Measurements from ENCODE around the gene BCL2.

DNA sequence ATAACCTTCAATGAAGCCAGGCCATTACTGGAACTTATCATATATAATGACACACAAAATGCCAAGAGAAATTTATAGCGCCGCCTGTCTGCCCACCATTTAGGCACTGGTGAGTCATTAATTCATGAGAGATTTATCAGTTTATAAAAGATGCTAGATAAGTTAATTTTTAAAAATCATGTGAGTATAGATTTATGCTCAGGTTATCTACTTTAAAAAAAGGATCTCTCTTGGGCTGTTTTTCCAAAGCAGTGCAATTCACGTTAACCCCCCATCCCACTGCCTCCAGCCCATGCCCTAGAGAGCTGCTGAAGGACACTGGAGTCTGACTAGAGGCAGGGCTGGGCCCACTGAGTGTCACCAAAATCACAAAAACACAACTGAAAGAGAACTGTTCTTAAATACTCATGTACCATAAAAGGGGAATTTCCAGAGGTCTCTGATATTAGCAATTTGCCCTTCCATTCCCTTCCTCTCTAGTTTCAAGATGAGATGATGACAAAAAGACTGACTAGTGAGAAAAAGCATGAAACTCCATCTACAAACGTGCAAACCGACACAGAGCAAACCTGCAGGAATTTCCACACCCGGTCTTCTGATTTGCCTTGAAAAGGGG lies 160.8 kb downstream of the BCL2 start:
- TF ChIP-seq, protein P1, sequence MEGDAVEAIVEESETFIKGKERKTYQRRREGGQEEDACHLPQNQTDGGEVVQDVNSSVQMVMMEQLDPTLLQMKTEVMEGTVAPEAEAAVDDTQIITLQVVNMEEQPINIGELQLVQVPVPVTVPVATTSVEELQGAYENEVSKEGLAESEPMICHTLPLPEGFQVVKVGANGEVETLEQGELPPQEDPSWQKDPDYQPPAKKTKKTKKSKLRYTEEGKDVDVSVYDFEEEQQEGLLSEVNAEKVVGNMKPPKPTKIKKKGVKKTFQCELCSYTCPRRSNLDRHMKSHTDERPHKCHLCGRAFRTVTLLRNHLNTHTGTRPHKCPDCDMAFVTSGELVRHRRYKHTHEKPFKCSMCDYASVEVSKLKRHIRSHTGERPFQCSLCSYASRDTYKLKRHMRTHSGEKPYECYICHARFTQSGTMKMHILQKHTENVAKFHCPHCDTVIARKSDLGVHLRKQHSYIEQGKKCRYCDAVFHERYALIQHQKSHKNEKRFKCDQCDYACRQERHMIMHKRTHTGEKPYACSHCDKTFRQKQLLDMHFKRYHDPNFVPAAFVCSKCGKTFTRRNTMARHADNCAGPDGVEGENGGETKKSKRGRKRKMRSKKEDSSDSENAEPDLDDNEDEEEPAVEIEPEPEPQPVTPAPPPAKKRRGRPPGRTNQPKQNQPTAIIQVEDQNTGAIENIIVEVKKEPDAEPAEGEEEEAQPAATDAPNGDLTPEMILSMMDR (IDR thresholded peaks at IDR 0.05): no peak
- no peak for TF ChIP-seq POLR2A (IDR thresholded peaks at IDR 0.05)
